SH-SY5Y (cell line): Measurements from ENCODE around the gene DDR2.

ENCODE experiments used
- GATA2 ChIP-seq: IDR thresholded peaks from 2 replicates; pipeline ENCODE4 v1.6.1; 2011; ENCODE audit warnings: mild to moderate bottlenecking, low read depth, low read length
- GATA3 ChIP-seq: IDR thresholded peaks from 2 replicates; pipeline ENCODE4 v1.6.1; 2011; ENCODE audit warnings: low read depth, mild to moderate bottlenecking, low read length, moderate library complexity

- TF ChIP-seq GATA2 (no peak), GATA3 (no peak)
Observed at GRCh38 chr1:162590101-162590500, 42.2 kb upstream of the DDR2 start.
